WTC11 (cell line): ENCODE data around the gene CERS3.

Source experiments
- CREB1 ChIP-seq: sonication (generic); formaldehyde crosslinking; IDR thresholded peaks from 2 replicates; pipeline ENCODE4 v1.8.0; 2023; ENCODE audit warnings: mild to moderate bottlenecking, missing genetic modification reagents
- CTCF ChIP-seq: fragments of 200-600 bp; IDR thresholded peaks from 2 replicates; pipeline ENCODE4 v1.8.0; 2022; ENCODE audit warnings: antibody characterized with exemption
- E2F1 ChIP-seq: sonication (generic); formaldehyde crosslinking; IDR thresholded peaks from 2 replicates; pipeline ENCODE4 v1.8.0; 2022; ENCODE audit warnings: mild to moderate bottlenecking, missing genetic modification reagents
- ESRRA ChIP-seq: sonication (generic); formaldehyde crosslinking; IDR thresholded peaks from 2 replicates; pipeline ENCODE4 v1.8.1; 2022; ENCODE audit warnings: mild to moderate bottlenecking, missing genetic modification reagents, borderline replicate concordance
- FOXP4 ChIP-seq: sonication (generic); formaldehyde crosslinking; IDR thresholded peaks from 2 replicates; pipeline ENCODE4 v1.8.0; 2022; ENCODE audit warnings: mild to moderate bottlenecking, missing genetic modification reagents
- IRF2 ChIP-seq: sonication (generic); formaldehyde crosslinking; IDR thresholded peaks from 2 replicates; pipeline ENCODE4 v1.8.0; 2022; ENCODE audit warnings: low read depth, missing genetic modification reagents, borderline replicate concordance
- JUN ChIP-seq: sonication (generic); formaldehyde crosslinking; IDR thresholded peaks from 2 replicates; pipeline ENCODE4 v1.8.0; 2023; ENCODE audit warnings: mild to moderate bottlenecking, missing genetic modification reagents
- TF ChIP-seq, protein P1 (sequence below): sonication (generic); formaldehyde crosslinking; IDR thresholded peaks from 2 replicates; pipeline ENCODE4 v1.8.0; 2022; ENCODE audit warnings: mild to moderate bottlenecking, missing genetic modification reagents
- TF ChIP-seq, protein P2 (sequence below): sonication (generic); formaldehyde crosslinking; IDR thresholded peaks from 2 replicates; pipeline ENCODE4 v1.8.1; 2023; ENCODE audit warnings: mild to moderate bottlenecking, missing genetic modification reagents, moderate library complexity

- TF ChIP-seq CTCF: no peak
- TF ChIP-seq E2F1 (CRISPR knock-in tag): no peak
- TF ChIP-seq IRF2 (CRISPR knock-in tag): no peak
- TF ChIP-seq CREB1 (CRISPR knock-in tag): no peak
- no peak for TF ChIP-seq JUN
- no peak for TF ChIP-seq ESRRA (CRISPR knock-in tag)
- TF ChIP-seq, protein P1, sequence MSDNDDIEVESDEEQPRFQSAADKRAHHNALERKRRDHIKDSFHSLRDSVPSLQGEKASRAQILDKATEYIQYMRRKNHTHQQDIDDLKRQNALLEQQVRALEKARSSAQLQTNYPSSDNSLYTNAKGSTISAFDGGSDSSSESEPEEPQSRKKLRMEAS (CRISPR knock-in tag): no peak
- TF ChIP-seq, protein P2, sequence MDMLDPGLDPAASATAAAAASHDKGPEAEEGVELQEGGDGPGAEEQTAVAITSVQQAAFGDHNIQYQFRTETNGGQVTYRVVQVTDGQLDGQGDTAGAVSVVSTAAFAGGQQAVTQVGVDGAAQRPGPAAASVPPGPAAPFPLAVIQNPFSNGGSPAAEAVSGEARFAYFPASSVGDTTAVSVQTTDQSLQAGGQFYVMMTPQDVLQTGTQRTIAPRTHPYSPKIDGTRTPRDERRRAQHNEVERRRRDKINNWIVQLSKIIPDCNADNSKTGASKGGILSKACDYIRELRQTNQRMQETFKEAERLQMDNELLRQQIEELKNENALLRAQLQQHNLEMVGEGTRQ (CRISPR knock-in tag): no peak
- no peak for TF ChIP-seq FOXP4 (CRISPR knock-in tag)
These were observed 51.9 kb downstream of the CERS3 start for GRCh38 chr15:100476805-100477204.
